OCI-LY7 (cell line): ENCODE results near the gene SRBD1. TPM values are rescaled to one million over a fixed set of nuclear protein-coding genes. Genes with fewer than 3 reads are reported as not detected.

Experiments
- BruUV-seq: library from RNA; stranded (reverse); fragments of 400-500 nt; replicated peaks from 2 replicates; lab custom pipeline; 2021; lab: Mats Ljungman, UMichigan
- CTCF ChIA-PET: fragments of 300-600 bp; sonication (Branson Sonifier 250); formaldehyde crosslinking; loops from one replicate; lab custom pipeline; 2022; ENCODE audit warnings: antibody characterized with exemption; ENCODE audit not compliant: unreplicated experiment; lab: Charles Lee
- POLR2A ChIA-PET: fragments of 300-600 bp; sonication (Branson Sonifier 250); formaldehyde crosslinking; loops from one replicate; lab custom pipeline; 2022; ENCODE audit warnings: antibody characterized with exemption; lab: Charles Lee
- DNase-seq: peaks from one replicate; pipeline ENCODE4 v3.0.0-alpha.2; 2015; ENCODE audit warnings: low spot score
- H2AFZ ChIP-seq: fragments of 200-600 bp; sonication (generic), shearing (Covaris generic); 2 replicates; pipeline ENCODE4 v1.6.1; 2014; ENCODE audit warnings: mild to moderate bottlenecking, antibody characterized with exemption, low read length, moderate library complexity
- H3K27ac ChIP-seq: fragments of 200-600 bp; sonication (generic); 2 replicates; pipeline ENCODE4 v1.5.1; 2014; ENCODE audit warnings: mixed run types, low read depth, mild to moderate bottlenecking, moderate library complexity, low read length, inconsistent platforms; ENCODE audit not compliant: poor library complexity, severe bottlenecking
- H3K36me3 ChIP-seq: fragments of 200-600 bp; sonication (generic); 2 replicates; pipeline ENCODE4 v1.6.1; 2014; ENCODE audit warnings: mild to moderate bottlenecking, antibody characterized with exemption, low read length, moderate library complexity, mixed read lengths; ENCODE audit not compliant: insufficient read depth
- H3K4me1 ChIP-seq: fragments of 200-600 bp; sonication (generic); 2 replicates; pipeline ENCODE4 v1.5.1; 2014; ENCODE audit warnings: mild to moderate bottlenecking, low read length; ENCODE audit not compliant: insufficient read depth, poor library complexity, severe bottlenecking
- H3K4me2 ChIP-seq: fragments of 200-600 bp; sonication (generic); 2 replicates; pipeline ENCODE4 v1.6.1; 2014; ENCODE audit warnings: mild to moderate bottlenecking, low read length
- H3K4me3 ChIP-seq: fragments of 200-600 bp; sonication (generic); 2 replicates; pipeline ENCODE4 v1.5.1; 2014; ENCODE audit warnings: mild to moderate bottlenecking, low read depth, low read length; ENCODE audit not compliant: poor library complexity, severe bottlenecking
- H3K79me2 ChIP-seq: fragments of 200-600 bp; sonication (generic); 2 replicates; pipeline ENCODE4 v1.6.1; 2016; ENCODE audit warnings: low read depth, mild to moderate bottlenecking, low read length, moderate library complexity, mixed read lengths; ENCODE audit not compliant: insufficient read depth
- H3K9me2 ChIP-seq: fragments of 200-600 bp; sonication (generic); 2 replicates; pipeline ENCODE4 v1.6.1; 2016; ENCODE audit warnings: mild to moderate bottlenecking, low read length, mixed read lengths; ENCODE audit not compliant: insufficient read depth
- H3K9me3 ChIP-seq: fragments of 200-600 bp; sonication (generic); 2 replicates; pipeline ENCODE4 v1.6.1; 2014; ENCODE audit warnings: mild to moderate bottlenecking, mixed run types, low read length, mixed read lengths
- H4K20me1 ChIP-seq: fragments of 200-600 bp; sonication (generic); 2 replicates; pipeline ENCODE4 v1.6.1; 2014; ENCODE audit warnings: mild to moderate bottlenecking, antibody characterized with exemption, low read length, moderate library complexity, mixed read lengths; ENCODE audit not compliant: insufficient read depth
- EZH2phosphoT487 ChIP-seq: fragments of 200-600 bp; sonication (generic); IDR thresholded peaks from 2 replicates; pipeline ENCODE4 v1.6.1; 2018; ENCODE audit warnings: low read depth, borderline replicate concordance, mild to moderate bottlenecking, mixed run types, antibody characterized with exemption, low read length, moderate library complexity, mixed read lengths
- intact Hi-C: fragments of 100-400 bp; cut with micrococcal nuclease; formaldehyde crosslinking; loops from one replicate; pipeline ENCODE4 v1.10.0; 2022; ENCODE audit not compliant: unreplicated experiment
- total RNA-seq, 2 experiments: library from RNA; depleted of rRNA in 1 of 2; stranded (reverse); fragments of >200 nt in 1 of 2; shearing (Covaris generic) in 1 of 2; gene quantifications; 2 replicates each; pipeline ENCODE4 v1.2.3, GENCODE V29; 2014 to 2022
- TF ChIP-seq, protein P1 (sequence below): fragments of 200-600 bp; sonication (generic); conservative IDR thresholded peaks from 2 replicates; pipeline ENCODE4 v1.5.1; 2014; ENCODE audit warnings: mild to moderate bottlenecking, antibody characterized with exemption, low read length, moderate library complexity, mixed read lengths

The SRBD1 gene
- total RNA-seq, 2 experiments from 2014 or later: 13.9 to 16.0 TPM

DNA sequence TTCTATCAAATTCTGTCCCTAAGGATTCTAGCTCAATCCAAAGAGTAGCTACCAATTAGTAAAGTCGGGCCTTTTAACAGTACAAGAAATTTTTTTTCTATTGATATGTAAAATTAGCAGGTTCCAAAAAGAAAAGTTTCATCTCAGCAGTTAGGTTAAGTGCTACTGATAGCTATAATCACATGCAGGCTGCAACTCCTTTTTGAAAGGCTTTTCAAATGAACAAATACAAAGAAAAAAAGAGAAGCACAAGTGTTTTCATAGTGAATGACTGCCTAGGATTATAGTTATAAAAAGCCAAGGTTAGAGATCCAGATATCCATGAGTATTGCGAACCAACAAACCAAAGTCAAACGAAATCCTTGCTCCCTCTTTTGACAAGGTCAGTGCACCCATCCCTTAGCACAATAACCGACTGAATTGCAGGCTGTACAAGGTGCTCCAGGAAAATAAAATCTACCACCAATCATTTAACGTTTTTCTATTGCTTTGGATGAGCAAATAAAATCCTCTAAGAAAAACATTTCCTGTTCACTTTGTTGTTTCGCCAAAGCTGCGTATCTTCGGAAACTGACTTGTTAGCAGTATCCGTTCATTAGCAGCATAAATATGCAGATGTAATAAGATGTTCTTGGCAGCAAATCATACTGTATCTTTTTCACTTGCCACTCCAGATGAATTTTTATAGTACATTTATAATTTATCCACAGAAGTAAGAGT, 100.2 kb downstream of the SRBD1 start:
- CTCF ChIA-PET: no interaction called here
- DNase-seq: no peak

GRCh38 chr2:45506756-45507155, 104.3 kb downstream of the SRBD1 start:
- CTCF ChIA-PET: no interaction called here
- POLR2A ChIA-PET: no interaction called here
- H3K79me2 ChIP-seq: no peaks in the 10 kb centered on the region
- H2AFZ ChIP-seq: no peak overlapping the region
- no peak overlapping the region for H3K4me2 ChIP-seq
- no peaks in the 10 kb centered on the region for H3K9me3 ChIP-seq
- no peak overlapping the region for H3K27ac ChIP-seq
- no peaks in the 10 kb centered on the region for H3K9me2 ChIP-seq
- TF ChIP-seq, protein P1, sequence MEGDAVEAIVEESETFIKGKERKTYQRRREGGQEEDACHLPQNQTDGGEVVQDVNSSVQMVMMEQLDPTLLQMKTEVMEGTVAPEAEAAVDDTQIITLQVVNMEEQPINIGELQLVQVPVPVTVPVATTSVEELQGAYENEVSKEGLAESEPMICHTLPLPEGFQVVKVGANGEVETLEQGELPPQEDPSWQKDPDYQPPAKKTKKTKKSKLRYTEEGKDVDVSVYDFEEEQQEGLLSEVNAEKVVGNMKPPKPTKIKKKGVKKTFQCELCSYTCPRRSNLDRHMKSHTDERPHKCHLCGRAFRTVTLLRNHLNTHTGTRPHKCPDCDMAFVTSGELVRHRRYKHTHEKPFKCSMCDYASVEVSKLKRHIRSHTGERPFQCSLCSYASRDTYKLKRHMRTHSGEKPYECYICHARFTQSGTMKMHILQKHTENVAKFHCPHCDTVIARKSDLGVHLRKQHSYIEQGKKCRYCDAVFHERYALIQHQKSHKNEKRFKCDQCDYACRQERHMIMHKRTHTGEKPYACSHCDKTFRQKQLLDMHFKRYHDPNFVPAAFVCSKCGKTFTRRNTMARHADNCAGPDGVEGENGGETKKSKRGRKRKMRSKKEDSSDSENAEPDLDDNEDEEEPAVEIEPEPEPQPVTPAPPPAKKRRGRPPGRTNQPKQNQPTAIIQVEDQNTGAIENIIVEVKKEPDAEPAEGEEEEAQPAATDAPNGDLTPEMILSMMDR: no peak
- TF ChIP-seq EZH2phosphoT487: no peak
- H4K20me1 ChIP-seq: no peaks in the 10 kb centered on the region
- BruUV-seq: no TSS peak
- no peaks in the 10 kb centered on the region for H3K4me1 ChIP-seq
- intact Hi-C loops: no loop called here
- no peak overlapping the region for H3K4me3 ChIP-seq
- H3K36me3 ChIP-seq: no peaks in the 10 kb centered on the region
- DNase-seq: no peak

More for the DNA sequence above, 100.2 kb downstream of the SRBD1 start:
- H3K79me2 ChIP-seq: no peaks in the 10 kb centered on the region
- no peaks in the 10 kb centered on the region for H3K4me1 ChIP-seq
- intact Hi-C loops: no loop called here
- no peaks in the 10 kb centered on the region for H3K9me3 ChIP-seq
- H3K4me2 ChIP-seq: no peak overlapping the region
- no peaks in the 10 kb centered on the region for H3K9me2 ChIP-seq
- H3K4me3 ChIP-seq: no peak overlapping the region
- no peak overlapping the region for H3K27ac ChIP-seq
- H2AFZ ChIP-seq: no peak overlapping the region
- BruUV-seq: no TSS peak
- TF ChIP-seq EZH2phosphoT487: no peak
- TF ChIP-seq, protein P1: no peak
- no peaks in the 10 kb centered on the region for H4K20me1 ChIP-seq
- POLR2A ChIA-PET: interaction anchor here (0.9 kb wide), 1 partner anchor 998 kb away, joined by 3 read pairs; no protein-coding TSS in a partner anchor
- H3K36me3 ChIP-seq: no peaks in the 10 kb centered on the region

- CTCF ChIA-PET: no interaction called here
- no peak overlapping the region for H3K27ac ChIP-seq
- H4K20me1 ChIP-seq: no peaks in the 10 kb centered on the region
- no peak overlapping the region for H3K4me2 ChIP-seq
- H3K4me3 ChIP-seq: no peak overlapping the region
- no TSS peak for BruUV-seq
- no peak overlapping the region for H2AFZ ChIP-seq
- DNase-seq: no peak
- no peaks in the 10 kb centered on the region for H3K4me1 ChIP-seq
- POLR2A ChIA-PET: interaction anchor here (0.7 kb wide), 1 partner anchor 69 kb away, joined by 3 read pairs; no protein-coding TSS in a partner anchor
- TF ChIP-seq, protein P1: no peak
- no peak for TF ChIP-seq EZH2phosphoT487
- intact Hi-C loops: no loop called here
- H3K79me2 ChIP-seq: no peaks in the 10 kb centered on the region
- H3K36me3 ChIP-seq: peaks cover 5% of the 10 kb centered on the region; the same call in 1 of the 2 replicates
- no peaks in the 10 kb centered on the region for H3K9me2 ChIP-seq
- peaks cover 7% of the 10 kb centered on the region for H3K9me3 ChIP-seq
Observed at GRCh38 chr2:45505138-45505537, 105.9 kb downstream of the SRBD1 start.
